Bronchial epithelial cell (primary cell): ENCODE data around the gene DARS1. TPM values are rescaled to one million over a fixed set of nuclear protein-coding genes. Genes with fewer than 3 reads are reported as not detected.

Source experiments
- DNase-seq: peaks from one replicate; pipeline ENCODE4 v3.0.0-alpha.2; 2010; ENCODE audit warnings: low read depth
- FAIRE-seq: peaks from 2 replicates; lab custom pipeline; 2011; peaks lifted over from hg19 to GRCh38; lab: Jason Lieb, UNC
- H3K27me3 ChIP-seq: 2 replicates; pipeline ENCODE4 v1.5.1; 2011; ENCODE audit warnings: low read length; ENCODE audit not compliant: control insufficient read depth, insufficient read depth
- H3K36me3 ChIP-seq: 2 replicates; pipeline ENCODE4 v1.5.1; 2011; ENCODE audit warnings: low read length; ENCODE audit not compliant: control insufficient read depth, insufficient read depth
- H3K4me3 ChIP-seq: 2 replicates; pipeline ENCODE4 v1.5.1; 2011; ENCODE audit warnings: mild to moderate bottlenecking, low read depth, low read length, control low read depth
- total RNA-seq: library from RNA; depleted of rRNA; stranded (reverse); fragments of >200 nt; gene quantifications from 2 replicates; pipeline ENCODE4 v1.2.1, GENCODE V29; 2014
- TF ChIP-seq, protein P1 (sequence below): IDR thresholded peaks from 2 replicates; pipeline ENCODE4 v1.5.1; 2011; ENCODE audit warnings: mild to moderate bottlenecking, moderate library complexity, low read length, control low read depth, inconsistent platforms; ENCODE audit not compliant: insufficient read depth, severe bottlenecking

DARS1 gene
- total RNA-seq, 1 donor from 2014 or later, result 111 TPM

DNA sequence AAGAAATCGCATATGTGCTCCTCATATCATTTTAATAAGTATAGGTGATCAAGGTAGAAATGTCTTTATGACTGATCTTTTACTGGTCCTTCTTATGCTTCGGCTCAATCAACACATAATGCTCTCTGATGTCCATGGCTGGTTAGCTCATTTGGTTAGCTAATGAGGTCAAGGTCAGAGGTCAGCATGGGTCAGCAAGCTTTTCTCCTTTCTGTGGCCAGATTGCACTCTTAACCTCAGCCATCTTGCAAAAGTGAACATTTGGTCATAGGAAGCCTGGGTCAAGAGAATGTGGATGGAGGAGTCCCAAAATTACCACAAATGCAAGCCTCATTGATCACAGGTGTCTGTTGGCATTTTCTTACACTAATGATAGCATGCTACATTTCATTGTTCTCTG lies 35.4 kb upstream of the DARS1 start:
- Histone ChIP-seq H3K4me3 (no peak overlapping the region), H3K36me3 (no peaks in the 10 kb centered on the region), H3K27me3 (no peaks in the 10 kb centered on the region)
- TF ChIP-seq, protein P1, sequence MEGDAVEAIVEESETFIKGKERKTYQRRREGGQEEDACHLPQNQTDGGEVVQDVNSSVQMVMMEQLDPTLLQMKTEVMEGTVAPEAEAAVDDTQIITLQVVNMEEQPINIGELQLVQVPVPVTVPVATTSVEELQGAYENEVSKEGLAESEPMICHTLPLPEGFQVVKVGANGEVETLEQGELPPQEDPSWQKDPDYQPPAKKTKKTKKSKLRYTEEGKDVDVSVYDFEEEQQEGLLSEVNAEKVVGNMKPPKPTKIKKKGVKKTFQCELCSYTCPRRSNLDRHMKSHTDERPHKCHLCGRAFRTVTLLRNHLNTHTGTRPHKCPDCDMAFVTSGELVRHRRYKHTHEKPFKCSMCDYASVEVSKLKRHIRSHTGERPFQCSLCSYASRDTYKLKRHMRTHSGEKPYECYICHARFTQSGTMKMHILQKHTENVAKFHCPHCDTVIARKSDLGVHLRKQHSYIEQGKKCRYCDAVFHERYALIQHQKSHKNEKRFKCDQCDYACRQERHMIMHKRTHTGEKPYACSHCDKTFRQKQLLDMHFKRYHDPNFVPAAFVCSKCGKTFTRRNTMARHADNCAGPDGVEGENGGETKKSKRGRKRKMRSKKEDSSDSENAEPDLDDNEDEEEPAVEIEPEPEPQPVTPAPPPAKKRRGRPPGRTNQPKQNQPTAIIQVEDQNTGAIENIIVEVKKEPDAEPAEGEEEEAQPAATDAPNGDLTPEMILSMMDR, result no peak
- FAIRE-seq (no peak), DNase-seq (no peak)

DNA sequence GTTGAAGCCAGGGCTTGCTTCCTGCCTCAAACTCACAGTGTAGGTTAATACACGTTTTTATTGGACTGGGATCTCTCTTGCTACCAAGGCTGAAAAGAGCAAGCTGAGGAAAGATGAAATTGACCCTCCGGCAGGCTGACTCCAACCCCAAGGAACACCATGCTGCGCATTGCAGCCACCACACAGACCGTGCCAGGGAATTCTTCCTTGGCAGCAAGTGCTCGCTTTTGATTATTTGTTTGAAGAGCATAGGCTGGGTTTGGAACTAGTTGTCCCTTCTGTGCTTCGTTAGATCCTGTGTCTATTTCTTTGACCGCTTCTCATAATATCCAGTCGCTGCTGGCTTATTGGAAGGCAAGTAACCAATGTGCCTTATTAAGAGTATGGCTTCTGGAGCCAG lies 34.4 kb upstream of the DARS1 start:
- H3K4me3 ChIP-seq, result no peak overlapping the region
- TF ChIP-seq, protein P1, result no peak
- FAIRE-seq (no peak), DNase-seq (no peak)
- no peaks in the 10 kb centered on the region for H3K36me3 ChIP-seq
- H3K27me3 ChIP-seq, result no peaks in the 10 kb centered on the region

DNA sequence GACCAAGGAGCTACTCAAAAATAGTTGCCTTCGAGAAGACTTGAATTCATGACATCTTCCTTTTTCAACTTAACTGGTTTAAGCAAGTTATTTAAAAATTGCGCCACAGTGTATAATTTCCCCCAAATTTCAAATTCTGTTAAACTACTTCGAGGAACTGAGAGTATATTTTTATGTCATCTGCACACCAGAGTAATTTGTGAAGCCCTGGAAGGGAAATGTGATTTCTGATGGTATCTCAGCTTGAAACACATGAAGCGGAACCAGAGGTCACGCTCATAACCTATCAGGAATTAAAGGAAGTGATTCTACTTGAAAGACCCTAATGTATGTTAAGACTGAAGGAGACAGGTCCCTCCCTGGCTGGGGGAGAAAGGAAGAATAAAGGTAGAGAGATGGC lies 33.9 kb upstream of the DARS1 start:
- no peak for DNase-seq
- TF ChIP-seq, protein P1, result no peak
- FAIRE-seq, result no peak

DNA sequence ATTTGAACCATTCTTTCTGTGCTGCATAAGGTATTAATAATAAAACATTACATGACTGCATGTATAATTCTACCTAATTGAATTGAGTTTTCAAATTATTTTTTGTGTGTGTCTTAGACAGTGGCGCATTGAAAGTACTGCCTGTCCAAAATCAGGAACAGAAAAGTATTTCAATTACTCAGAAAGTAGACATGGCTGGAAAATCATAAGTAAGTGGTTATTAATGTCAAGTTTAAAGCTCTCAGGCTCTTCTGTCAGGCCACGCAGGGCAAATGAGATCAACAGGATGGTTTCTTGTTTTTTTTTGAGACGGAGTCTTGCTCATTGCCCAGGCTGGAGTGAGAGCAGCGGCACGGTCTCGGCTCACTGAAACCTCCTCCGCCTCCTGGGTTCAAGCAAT lies 32.4 kb upstream of the DARS1 start:
- H3K27me3 ChIP-seq, result no peaks in the 10 kb centered on the region
- FAIRE-seq (no peak), DNase-seq (no peak)
- no peak overlapping the region for H3K4me3 ChIP-seq
- H3K36me3 ChIP-seq, result no peaks in the 10 kb centered on the region
- TF ChIP-seq, protein P1, result no peak

More for the DNA sequence above, 33.9 kb upstream of the DARS1 start:
- H3K27me3 ChIP-seq, result no peaks in the 10 kb centered on the region
- no peak overlapping the region for H3K4me3 ChIP-seq
- H3K36me3 ChIP-seq, result no peaks in the 10 kb centered on the region

DNA sequence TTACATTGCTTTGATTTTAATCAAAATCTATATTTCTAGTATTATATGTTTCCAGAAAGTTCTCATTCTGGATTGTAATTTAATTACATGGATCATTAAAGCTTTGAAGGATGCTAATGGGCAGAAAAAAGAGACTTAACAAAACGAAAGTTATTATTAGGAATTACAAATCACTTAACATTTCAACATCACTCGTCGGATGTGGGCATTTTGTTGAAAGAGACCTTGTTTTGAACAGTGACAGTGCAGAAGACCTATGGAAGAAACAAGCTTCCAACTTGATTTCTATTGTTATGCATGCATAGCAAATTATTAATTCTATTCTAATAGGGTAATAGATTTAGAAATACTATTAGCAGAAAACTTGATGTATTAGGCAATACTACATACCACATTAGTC lies 31.4 kb upstream of the DARS1 start:
- H3K4me3 ChIP-seq, result no peak overlapping the region
- H3K27me3 ChIP-seq, result no peaks in the 10 kb centered on the region
- DNase-seq (no peak), FAIRE-seq (no peak)
- no peaks in the 10 kb centered on the region for H3K36me3 ChIP-seq
- TF ChIP-seq, protein P1, result no peak

DNA sequence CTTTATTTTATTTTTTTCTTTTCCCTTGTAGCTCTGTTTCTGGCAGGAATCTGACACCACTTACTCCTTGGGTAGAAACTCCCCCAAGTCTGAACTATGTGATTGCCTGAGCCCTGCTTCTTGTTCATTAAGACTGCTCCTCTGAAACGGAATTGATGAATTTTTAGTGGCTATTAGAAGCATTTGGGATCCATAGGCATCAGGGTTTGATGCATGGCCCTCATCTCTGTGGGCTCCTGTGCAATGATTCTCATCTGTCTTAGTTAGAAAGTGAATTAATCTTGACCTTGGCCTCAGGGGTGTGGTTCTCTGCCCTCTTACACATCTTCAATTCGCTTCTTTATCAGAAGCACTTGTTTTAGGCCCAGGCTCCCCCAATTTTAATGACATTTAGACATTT lies 31.0 kb upstream of the DARS1 start:
- Histone ChIP-seq H3K4me3 (no peak overlapping the region), H3K27me3 (no peaks in the 10 kb centered on the region)
- FAIRE-seq, result no peak

More for the DNA sequence above, 31.0 kb upstream of the DARS1 start:
- no peak for DNase-seq
- no peaks in the 10 kb centered on the region for H3K36me3 ChIP-seq
- TF ChIP-seq, protein P1, result no peak
